Liver (tissue), 9 donors: ENCODE data around the gene VSNL1. TPM values are rescaled to one million over a fixed set of nuclear protein-coding genes. Genes with fewer than 3 reads are reported as not detected.

ENCODE experiments used
- DNase-seq: peaks from one replicate; pipeline ENCODE4 v3.0.0-alpha.2; 2017; ENCODE audit warnings: low spot score
- H3K27ac ChIP-seq, 2 donors: one replicate each; pipeline ENCODE4 v1.7.0; 2013; ENCODE audit warnings: inconsistent platforms in 2 of 2, low read length in 2 of 2, control low read depth in 1 of 2, low read depth in 1 of 2, mild to moderate bottlenecking in 1 of 2
- H3K27me3 ChIP-seq, 4 donors: one replicate each; pipeline versions ENCODE4 v1.6.1 to v1.7.0; 2013; ENCODE audit warnings: low read length in 3 of 4, inconsistent platforms in 1 of 4, mild to moderate bottlenecking in 1 of 4, moderate library complexity in 1 of 4; ENCODE audit not compliant: control insufficient read depth in 4 of 4, insufficient read depth in 4 of 4
- H3K36me3 ChIP-seq, 4 donors: one replicate each; pipeline versions ENCODE4 v1.6.1 to v1.7.0; 2013; ENCODE audit warnings: low read length in 3 of 4, mild to moderate bottlenecking in 3 of 4, low read depth in 1 of 4, moderate library complexity in 1 of 4; ENCODE audit not compliant: control insufficient read depth in 4 of 4, insufficient read depth in 3 of 4
- H3K4me1 ChIP-seq, 4 donors: one replicate each; pipeline versions ENCODE4 v1.6.1 to v1.7.0; 2013; ENCODE audit warnings: low read length in 3 of 4, mild to moderate bottlenecking in 3 of 4, moderate library complexity in 1 of 4; ENCODE audit not compliant: control insufficient read depth in 4 of 4, insufficient read depth in 4 of 4
- H3K4me3 ChIP-seq, 3 donors: one replicate each; pipeline versions ENCODE4 v1.6.1 to v1.7.0; 2013; ENCODE audit warnings: low read length in 3 of 3, control low read depth in 1 of 3, low read depth in 1 of 3, mild to moderate bottlenecking in 1 of 3
- H3K9ac ChIP-seq, 2 donors: one replicate each; pipeline ENCODE4 v1.7.0; 2013; ENCODE audit warnings: low read length in 2 of 2, mild to moderate bottlenecking in 2 of 2, moderate library complexity in 2 of 2, control low read depth in 1 of 2, low read depth in 1 of 2
- H3K9me3 ChIP-seq, 4 donors: one replicate each; pipeline versions ENCODE4 v1.6.1 to v1.7.0; 2013; ENCODE audit warnings: low read length in 3 of 4; ENCODE audit not compliant: control insufficient read depth in 4 of 4
- EGR1 ChIP-seq, 2 donors: IDR thresholded peaks; 2 replicates each; pipeline ENCODE4 v1.6.1; 2016 to 2018; ENCODE audit warnings: antibody characterized with exemption in 2 of 2, low read depth in 2 of 2
- FOXA1 ChIP-seq: IDR thresholded peaks from 2 replicates; pipeline ENCODE4 v1.6.1; 2016; ENCODE audit warnings: antibody characterized with exemption
- FOXA2 ChIP-seq: IDR thresholded peaks from 2 replicates; pipeline ENCODE4 v1.6.1; 2016; ENCODE audit warnings: antibody characterized with exemption
- GABPA ChIP-seq, 2 donors: IDR thresholded peaks in 1 of 2; conservative IDR thresholded peaks in 1 of 2; 2 replicates each; pipeline ENCODE4 v1.6.1; 2016; ENCODE audit warnings: antibody characterized with exemption in 2 of 2, mild to moderate bottlenecking in 1 of 2, moderate library complexity in 1 of 2
- HNF4A ChIP-seq, 2 donors: conservative IDR thresholded peaks; 2 replicates each; pipeline ENCODE4 v1.6.1; 2016; ENCODE audit warnings: antibody characterized with exemption in 2 of 2, mild to moderate bottlenecking in 2 of 2
- HNF4G ChIP-seq: IDR thresholded peaks from 2 replicates; pipeline ENCODE4 v1.6.1; 2016; ENCODE audit warnings: antibody characterized with exemption
- JUND ChIP-seq, 2 donors: IDR thresholded peaks; 2 replicates each; pipeline ENCODE4 v1.6.1; 2016; ENCODE audit warnings: antibody characterized with exemption in 2 of 2
- NR2F2 ChIP-seq: IDR thresholded peaks from 2 replicates; pipeline ENCODE4 v1.6.1; 2016; ENCODE audit warnings: antibody characterized with exemption
- RAD21 ChIP-seq, 2 donors: IDR thresholded peaks; 2 replicates each; pipeline ENCODE4 v1.6.1; 2016; ENCODE audit warnings: antibody characterized with exemption in 2 of 2, mild to moderate bottlenecking in 2 of 2
- RXRA ChIP-seq, 2 donors: IDR thresholded peaks; 2 replicates each; pipeline ENCODE4 v1.6.1; 2017 to 2018; ENCODE audit warnings: antibody characterized with exemption in 2 of 2, mild to moderate bottlenecking in 1 of 2
- SP1 ChIP-seq: IDR thresholded peaks from 2 replicates; pipeline ENCODE4 v1.6.1; 2018; ENCODE audit warnings: antibody characterized with exemption, mild to moderate bottlenecking
- TAF1 ChIP-seq: conservative IDR thresholded peaks from 2 replicates; pipeline ENCODE4 v1.6.1; 2016; ENCODE audit warnings: antibody characterized with exemption, mild to moderate bottlenecking
- YY1 ChIP-seq: IDR thresholded peaks from 2 replicates; pipeline ENCODE4 v1.6.1; 2016; ENCODE audit warnings: antibody characterized with exemption, mild to moderate bottlenecking
- WGBS: extraction: QIAGEN DNeasy Blood & Tissue Kit; methylation state at CpG from one replicate; pipeline ENCODE4 v1.1.7; 2013; 5-methylcytosine and 5-hydroxymethylcytosine counted together
- polyA plus RNA-seq, 2 donors: library from polyadenylated mRNA; stranded (reverse) in 1 of 2; unstranded in 1 of 2; fragments of 200-250 nt in 1 of 2; fragments of >200 nt in 1 of 2; fragmentation: Nextera tagmentation in 1 of 2; extraction: Ambion mirVana in 1 of 2; gene quantifications; one replicate each; pipeline versions ENCODE4 v1.2.1 to v1.2.3, GENCODE V29; 2013 to 2015
- total RNA-seq, 2 donors: library from RNA; depleted of rRNA; stranded (reverse); fragments of >200 nt; gene quantifications; one replicate each; pipeline ENCODE4 v1.2.3, GENCODE V29; 2014
- TF ChIP-seq, protein P1 (sequence below): IDR thresholded peaks from 2 replicates; pipeline ENCODE4 v1.6.1; 2016; ENCODE audit warnings: antibody characterized with exemption, mild to moderate bottlenecking
- TF ChIP-seq, protein P2 (sequence below): fragments of 150-350 bp; IDR thresholded peaks from 2 replicates; pipeline ENCODE4 v1.5.1; 2017; ENCODE audit warnings: improper control_type of control experiment, low read depth, low read length; ENCODE audit not compliant: missing input control
- TF ChIP-seq, protein P3 (sequence below): IDR thresholded peaks from 2 replicates; pipeline ENCODE4 v1.6.1; 2016; ENCODE audit warnings: antibody characterized with exemption
- TF ChIP-seq, protein P4 (sequence below): IDR thresholded peaks from 2 replicates; pipeline ENCODE4 v1.6.1; 2016; ENCODE audit warnings: antibody characterized with exemption
- TF ChIP-seq, protein P5 (sequence below): IDR thresholded peaks from 2 replicates; pipeline ENCODE4 v1.6.1; 2016; ENCODE audit warnings: antibody characterized with exemption
- donor health status: healthy.
- donor health status: healthy.
- donor health status: healthy.
- donor health status: healthy.
- donor health status: healthy.

The VSNL1 gene
- total and polyA plus RNA-seq, 4 donors: 2.2 to 32.9 (median 6.3) TPM

DNA sequence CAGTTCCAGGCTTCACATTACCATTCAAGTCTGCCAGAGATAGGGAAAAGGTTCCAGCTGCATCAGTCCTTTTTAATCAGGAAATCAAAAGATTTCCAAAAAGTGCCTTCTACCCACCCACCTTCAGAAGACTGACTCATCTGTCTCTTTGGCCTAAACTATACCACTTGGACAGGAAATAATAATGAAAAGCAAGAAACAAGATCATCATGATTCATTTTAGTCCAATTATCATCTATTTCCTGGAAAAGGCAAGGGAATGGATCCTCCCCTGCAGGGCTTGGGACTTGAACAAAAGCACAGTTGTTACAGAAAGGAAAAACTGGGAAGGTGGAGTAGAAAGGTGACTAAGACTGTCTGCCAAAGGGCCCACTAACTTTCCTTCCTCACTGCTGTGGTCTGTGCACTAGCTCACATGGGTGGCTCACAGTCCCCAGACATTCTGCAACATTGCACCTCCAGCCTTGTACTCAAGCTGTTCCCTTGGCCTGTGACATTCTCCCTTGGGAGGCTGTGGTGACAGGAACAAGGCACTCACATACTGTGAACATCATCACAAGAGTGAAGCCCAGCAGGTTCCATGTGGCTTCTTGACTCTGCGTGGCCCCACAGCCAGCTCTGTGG, 75.3 kb downstream of the VSNL1 start:
- H3K4me3 ChIP-seq: no peak overlapping the region
- H3K9ac ChIP-seq: no peak overlapping the region
- no peaks in the 10 kb centered on the region for H3K27me3 ChIP-seq
- no peak overlapping the region for H3K27ac ChIP-seq
- no peaks in the 10 kb centered on the region for H3K9me3 ChIP-seq
- 98% methylated on average over 1 of the region's 1 CpG for WGBS
- no peaks in the 10 kb centered on the region for H3K4me1 ChIP-seq
- H3K36me3 ChIP-seq: no peaks in the 10 kb centered on the region
- DNase-seq: no peak
- TF ChIP-seq YY1 (no peak), RAD21 (IDR thresholded peaks at IDR 0.05) (no peak), EGR1 (IDR thresholded peaks at IDR 0.05; ENCODE audit: low read depth in 2 of 2) (no peak), JUND (IDR thresholded peaks at IDR 0.05) (no peak), TAF1 (no peak), FOXA2 (no peak), GABPA (IDR thresholded peaks at IDR 0.05 in 1 of 2, conservative IDR thresholded peaks at IDR 0.05 in 1 of 2) (no peak), NR2F2 (no peak), HNF4A (conservative IDR thresholded peaks at IDR 0.05) (no peak), FOXA1 (no peak), HNF4G (no peak), RXRA (IDR thresholded peaks at IDR 0.05) (no peak), SP1 (no peak)
- TF ChIP-seq, protein P1, sequence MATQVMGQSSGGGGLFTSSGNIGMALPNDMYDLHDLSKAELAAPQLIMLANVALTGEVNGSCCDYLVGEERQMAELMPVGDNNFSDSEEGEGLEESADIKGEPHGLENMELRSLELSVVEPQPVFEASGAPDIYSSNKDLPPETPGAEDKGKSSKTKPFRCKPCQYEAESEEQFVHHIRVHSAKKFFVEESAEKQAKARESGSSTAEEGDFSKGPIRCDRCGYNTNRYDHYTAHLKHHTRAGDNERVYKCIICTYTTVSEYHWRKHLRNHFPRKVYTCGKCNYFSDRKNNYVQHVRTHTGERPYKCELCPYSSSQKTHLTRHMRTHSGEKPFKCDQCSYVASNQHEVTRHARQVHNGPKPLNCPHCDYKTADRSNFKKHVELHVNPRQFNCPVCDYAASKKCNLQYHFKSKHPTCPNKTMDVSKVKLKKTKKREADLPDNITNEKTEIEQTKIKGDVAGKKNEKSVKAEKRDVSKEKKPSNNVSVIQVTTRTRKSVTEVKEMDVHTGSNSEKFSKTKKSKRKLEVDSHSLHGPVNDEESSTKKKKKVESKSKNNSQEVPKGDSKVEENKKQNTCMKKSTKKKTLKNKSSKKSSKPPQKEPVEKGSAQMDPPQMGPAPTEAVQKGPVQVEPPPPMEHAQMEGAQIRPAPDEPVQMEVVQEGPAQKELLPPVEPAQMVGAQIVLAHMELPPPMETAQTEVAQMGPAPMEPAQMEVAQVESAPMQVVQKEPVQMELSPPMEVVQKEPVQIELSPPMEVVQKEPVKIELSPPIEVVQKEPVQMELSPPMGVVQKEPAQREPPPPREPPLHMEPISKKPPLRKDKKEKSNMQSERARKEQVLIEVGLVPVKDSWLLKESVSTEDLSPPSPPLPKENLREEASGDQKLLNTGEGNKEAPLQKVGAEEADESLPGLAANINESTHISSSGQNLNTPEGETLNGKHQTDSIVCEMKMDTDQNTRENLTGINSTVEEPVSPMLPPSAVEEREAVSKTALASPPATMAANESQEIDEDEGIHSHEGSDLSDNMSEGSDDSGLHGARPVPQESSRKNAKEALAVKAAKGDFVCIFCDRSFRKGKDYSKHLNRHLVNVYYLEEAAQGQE: no peak
- TF ChIP-seq, protein P2, sequence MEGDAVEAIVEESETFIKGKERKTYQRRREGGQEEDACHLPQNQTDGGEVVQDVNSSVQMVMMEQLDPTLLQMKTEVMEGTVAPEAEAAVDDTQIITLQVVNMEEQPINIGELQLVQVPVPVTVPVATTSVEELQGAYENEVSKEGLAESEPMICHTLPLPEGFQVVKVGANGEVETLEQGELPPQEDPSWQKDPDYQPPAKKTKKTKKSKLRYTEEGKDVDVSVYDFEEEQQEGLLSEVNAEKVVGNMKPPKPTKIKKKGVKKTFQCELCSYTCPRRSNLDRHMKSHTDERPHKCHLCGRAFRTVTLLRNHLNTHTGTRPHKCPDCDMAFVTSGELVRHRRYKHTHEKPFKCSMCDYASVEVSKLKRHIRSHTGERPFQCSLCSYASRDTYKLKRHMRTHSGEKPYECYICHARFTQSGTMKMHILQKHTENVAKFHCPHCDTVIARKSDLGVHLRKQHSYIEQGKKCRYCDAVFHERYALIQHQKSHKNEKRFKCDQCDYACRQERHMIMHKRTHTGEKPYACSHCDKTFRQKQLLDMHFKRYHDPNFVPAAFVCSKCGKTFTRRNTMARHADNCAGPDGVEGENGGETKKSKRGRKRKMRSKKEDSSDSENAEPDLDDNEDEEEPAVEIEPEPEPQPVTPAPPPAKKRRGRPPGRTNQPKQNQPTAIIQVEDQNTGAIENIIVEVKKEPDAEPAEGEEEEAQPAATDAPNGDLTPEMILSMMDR: no peak
- TF ChIP-seq, protein P3, sequence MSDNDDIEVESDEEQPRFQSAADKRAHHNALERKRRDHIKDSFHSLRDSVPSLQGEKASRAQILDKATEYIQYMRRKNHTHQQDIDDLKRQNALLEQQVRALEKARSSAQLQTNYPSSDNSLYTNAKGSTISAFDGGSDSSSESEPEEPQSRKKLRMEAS: no peak
- TF ChIP-seq, protein P4, sequence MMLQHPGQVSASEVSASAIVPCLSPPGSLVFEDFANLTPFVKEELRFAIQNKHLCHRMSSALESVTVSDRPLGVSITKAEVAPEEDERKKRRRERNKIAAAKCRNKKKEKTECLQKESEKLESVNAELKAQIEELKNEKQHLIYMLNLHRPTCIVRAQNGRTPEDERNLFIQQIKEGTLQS: no peak
- TF ChIP-seq, protein P5, sequence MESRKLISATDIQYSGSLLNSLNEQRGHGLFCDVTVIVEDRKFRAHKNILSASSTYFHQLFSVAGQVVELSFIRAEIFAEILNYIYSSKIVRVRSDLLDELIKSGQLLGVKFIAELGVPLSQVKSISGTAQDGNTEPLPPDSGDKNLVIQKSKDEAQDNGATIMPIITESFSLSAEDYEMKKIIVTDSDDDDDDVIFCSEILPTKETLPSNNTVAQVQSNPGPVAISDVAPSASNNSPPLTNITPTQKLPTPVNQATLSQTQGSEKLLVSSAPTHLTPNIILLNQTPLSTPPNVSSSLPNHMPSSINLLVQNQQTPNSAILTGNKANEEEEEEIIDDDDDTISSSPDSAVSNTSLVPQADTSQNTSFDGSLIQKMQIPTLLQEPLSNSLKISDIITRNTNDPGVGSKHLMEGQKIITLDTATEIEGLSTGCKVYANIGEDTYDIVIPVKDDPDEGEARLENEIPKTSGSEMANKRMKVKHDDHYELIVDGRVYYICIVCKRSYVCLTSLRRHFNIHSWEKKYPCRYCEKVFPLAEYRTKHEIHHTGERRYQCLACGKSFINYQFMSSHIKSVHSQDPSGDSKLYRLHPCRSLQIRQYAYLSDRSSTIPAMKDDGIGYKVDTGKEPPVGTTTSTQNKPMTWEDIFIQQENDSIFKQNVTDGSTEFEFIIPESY: no peak
